ENCODE results near the gene NUDT4B. TPM values are rescaled to one million over a fixed set of nuclear protein-coding genes. Genes with fewer than 3 reads are reported as not detected.
"Not testable (repeated sequence)": the region's sequence is repeated elsewhere in the genome, so short reads cannot be mapped to it uniquely, and the experiment has no call there.

Gene NUDT4B
- total RNA-seq, 1 experiment from 2014 or later, result 22.5 TPM

DNA sequence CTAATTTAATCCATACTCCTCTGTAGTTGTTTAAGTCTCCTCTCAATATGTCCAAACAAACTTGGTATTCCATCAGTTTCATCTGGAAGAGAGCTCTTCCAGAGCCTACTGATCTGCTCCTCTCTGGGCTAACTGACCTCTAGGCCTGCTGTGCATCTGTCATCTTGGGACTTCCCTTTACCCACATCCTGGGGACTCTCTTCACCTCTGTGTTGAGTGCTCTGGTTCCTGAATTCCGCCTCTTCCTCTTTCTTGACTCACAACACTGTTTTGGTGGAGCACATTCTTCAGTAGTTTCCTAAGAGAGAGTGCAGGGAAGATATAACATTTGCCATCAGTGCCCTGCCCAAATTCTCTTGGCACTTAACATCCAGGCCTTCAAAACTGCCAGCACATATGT, 13.0 kb upstream of the NUDT4B start:
- DNase-seq (ENCODE audit: low read depth), result not testable (repeated sequence)

DNA sequence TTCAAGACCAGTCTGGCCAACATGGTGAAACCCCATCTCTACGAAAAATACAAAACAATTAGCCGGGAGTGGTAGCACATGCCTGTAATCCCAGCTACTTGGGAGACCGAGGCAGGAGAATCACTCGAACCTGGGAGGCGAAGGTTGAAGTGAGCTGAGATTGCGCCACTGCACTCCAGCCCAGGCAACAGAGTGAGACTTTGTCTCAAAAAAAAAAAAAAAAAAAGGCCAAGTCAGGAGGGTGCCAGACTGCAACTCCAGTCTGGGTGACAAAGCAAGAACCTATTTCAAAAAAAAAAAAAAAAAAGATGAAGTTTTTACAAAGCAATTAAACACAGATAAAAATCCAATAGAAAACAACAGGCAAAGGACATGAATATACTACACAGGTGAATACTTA, 9.9 kb upstream of the NUDT4B start:
- DNase-seq (ENCODE audit: low read depth), result not testable (repeated sequence)

DNA sequence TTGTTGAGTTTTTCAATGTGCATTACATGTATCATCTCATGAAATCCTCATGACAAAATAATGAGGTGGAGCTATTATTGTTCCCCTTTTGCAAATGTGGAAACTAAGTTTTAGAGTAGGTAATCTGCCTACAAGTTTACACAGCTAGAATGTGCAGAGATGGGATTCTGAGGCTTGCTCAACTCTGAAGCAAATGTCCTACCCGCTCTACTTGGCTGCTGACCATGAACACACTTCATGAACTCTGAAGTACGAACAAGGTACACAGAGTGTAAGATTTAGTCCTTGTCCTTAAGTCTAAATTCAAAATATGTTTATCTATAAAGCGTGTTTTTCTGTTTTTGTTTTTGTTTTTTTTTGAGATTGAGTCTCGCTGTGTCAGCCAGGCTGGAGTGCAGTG, 5.4 kb upstream of the NUDT4B start:
- not testable (repeated sequence) for DNase-seq (ENCODE audit: low read depth)

DNA sequence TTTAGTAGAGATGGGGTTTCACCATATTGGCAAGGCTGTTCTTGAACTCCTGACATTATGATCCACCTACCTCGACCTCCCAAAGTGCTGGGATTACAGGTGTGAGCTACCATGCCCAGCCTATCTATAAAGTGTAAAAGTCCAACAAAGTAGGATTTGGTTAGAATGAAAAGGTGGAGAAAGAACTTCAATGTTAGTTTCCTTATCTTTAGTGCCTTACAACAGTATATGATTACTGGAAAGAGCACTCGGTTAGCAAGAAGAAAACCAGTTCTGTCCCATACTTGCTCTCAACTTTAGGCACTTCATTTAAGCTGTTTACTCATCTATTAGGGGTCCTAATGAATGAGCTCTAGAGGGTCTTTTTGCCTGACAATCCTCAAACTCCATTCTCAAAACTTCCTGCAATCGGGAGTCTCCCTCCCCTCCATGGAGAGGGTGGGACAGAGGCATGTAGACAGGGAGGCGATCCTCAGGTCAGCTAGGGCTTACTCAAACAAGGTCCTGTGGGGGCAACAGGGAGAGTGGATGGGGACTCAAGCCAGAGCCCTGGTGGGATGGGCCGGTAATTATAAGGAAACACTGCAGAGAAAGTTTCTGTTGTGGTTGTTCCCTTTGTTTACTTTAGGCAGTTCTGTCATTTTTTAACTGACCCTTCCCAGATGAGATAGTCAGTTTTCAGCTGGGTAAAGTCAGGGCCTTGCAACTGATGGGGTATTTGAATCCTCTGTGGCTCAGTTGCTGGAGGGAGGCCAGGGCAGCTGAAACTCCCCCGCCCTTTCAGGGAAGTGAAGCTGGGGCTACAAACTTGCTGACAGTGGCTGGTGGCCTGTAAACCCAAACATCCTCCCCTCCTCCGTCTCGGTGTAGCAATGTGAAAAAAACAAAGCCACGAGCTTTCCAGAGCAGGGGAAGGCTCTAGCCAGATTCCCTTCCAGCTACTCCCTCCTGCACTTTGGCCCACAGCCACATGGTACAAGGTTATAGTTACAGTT, 4.6 kb upstream of the NUDT4B start:
- DNase-seq (ENCODE audit: low read depth), result not testable (repeated sequence)

DNA sequence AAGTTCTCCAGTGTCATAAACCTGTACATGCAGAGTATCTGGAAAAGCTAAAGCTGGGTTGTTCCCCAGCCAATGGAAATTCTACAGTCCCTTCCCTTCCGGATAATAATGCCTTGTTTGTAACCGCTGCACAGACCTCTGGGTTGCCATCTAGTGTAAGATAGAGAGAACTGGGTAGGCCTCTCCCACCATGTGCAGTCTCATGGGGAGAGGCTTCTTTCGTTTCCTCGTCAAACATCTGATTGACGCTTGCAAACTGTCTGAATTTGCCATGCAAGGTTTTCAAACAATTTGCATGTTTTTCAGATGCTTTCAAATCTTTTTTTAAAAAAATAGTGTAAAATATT, 734 bp downstream of the NUDT4B start:
- not testable (repeated sequence) for DNase-seq (ENCODE audit: low read depth)

DNA sequence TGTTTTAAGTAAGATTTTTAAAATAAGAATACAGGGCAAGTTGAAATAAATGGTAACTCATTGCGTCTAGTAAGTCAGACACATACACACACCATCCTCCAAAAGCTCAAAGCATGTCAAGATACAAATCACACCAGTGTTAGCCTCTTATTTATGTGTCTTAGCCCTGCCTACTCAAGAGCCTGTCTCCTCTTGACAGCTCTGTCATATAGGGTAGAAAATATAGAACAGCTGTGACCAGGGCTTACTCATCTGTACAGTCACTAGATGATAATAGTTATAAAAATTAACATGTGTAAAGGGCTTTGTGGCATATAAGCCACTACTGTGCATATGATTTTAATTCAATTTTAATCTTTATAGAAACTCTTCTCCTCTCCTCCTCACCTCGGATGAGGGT, 7.7 kb downstream of the NUDT4B start:
- not testable (repeated sequence) for DNase-seq (ENCODE audit: low read depth)

DNA sequence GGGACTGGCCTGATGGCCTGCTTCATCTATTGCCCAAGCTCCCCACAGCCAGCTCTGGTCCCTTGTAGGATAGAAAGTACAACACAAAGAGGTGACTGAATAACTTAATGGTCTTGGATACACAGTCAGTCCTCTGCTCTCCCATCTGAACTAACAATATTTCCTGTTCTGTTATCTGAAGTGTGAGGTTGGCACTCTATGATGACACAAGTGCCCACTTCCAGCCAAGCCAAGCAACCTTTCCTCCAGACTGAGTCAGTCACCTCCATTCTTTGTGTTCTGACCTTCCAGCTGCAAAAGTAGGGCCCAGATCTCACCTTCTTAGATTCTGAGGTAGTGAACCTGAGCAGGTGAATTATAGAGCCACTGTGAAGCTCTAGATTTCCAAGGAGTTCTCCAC, 8.9 kb downstream of the NUDT4B start:
- DNase-seq (ENCODE audit: low read depth), result not testable (repeated sequence)

DNA sequence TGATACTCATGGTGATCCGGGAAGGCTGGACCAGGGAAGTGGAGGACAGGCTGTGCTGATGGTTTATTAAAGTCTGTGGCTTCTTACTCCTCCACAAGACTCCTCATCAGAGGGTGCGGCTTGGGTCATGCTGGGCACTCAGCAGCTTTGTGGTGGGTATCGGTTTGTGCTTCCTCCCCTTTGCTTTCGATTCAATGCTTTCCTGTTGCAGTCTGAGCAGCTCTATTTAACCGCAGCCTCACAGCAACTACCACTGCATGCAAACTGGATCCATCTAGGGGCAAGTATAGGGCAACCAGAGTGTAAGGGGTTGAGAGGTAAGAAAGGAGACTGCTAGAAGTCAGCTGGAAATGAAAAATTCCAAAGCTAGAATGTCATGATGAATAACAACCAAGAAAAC, 9.8 kb downstream of the NUDT4B start:
- DNase-seq (ENCODE audit: low read depth), result not testable (repeated sequence)

DNA sequence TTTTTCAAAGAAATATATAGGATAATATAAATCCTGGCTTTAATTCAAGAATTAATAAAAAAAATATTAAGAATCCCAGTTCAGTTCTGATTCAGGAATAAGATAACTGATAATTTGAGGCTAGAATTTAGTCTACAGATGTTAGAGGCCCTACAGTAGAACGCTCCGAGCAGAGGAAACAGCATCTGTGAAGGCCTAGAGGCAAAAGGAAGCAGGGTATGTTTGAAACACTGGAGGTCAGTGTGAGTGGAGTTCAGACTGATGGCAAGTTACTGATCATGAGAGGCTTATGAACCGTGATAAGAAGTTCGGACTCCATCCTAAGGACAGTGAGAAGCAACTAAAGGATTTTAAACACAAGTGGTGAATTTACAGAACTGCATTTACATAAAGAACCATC, 10.4 kb downstream of the NUDT4B start:
- not testable (repeated sequence) for DNase-seq (ENCODE audit: low read depth)

DNA sequence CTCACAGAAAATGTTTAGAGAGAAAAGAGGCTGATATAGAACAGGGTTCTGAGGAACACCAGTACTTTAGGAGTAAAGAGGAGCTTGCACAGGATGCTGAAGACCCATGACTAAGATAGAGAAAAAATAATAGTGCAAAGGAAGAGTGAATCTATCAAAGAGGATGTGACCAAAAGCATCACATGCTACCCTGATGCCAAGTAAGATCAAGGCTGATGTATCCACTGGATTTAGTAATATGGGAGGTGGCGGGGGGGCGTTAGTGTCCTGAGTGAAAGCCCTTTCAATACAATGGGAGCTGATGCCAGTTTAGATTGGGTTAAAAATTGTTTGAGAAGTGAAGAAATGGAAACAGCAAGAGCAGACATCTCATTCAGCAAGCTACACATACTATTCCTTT, 11.2 kb downstream of the NUDT4B start:
- DNase-seq (ENCODE audit: low read depth), result not testable (repeated sequence)

DNA sequence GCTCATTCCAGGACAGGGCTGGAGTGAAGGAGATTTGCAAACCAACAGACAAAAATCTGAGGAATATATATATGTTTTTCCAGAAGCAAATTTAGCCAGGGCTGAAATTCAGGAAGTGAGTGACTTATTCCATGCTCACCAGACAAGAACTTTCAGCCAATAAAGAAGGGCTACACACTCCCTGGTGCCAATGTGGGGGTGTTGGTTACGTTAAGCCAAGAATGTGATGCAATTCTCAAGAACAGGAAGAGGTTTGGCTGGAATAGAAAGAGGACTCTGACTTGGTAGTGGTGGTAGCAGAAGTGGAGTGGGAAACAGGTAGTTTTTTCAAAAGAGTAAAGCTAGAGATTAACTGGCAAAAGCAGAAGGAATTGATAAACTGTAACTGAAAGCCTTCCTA, 11.6 kb downstream of the NUDT4B start:
- not testable (repeated sequence) for DNase-seq (ENCODE audit: low read depth)

DNA sequence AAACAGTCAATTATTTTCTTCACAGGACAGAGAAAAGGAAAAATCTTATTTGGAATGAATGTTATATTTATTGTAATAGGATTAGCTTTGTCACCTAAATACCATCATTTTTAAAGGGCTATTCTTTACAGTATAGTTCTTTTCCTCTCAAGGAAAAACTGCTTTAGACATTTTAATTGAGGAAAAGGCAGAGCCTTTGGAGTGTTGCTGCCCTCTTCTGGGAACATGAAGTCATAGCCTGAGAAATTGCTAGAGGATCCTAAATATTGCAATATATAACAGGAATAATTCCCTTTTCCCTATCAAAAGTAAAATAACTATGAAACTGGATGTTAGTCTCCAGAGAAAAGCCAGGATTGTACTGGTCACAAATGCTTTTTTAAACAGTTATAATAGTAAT, 12.8 kb downstream of the NUDT4B start:
- DNase-seq (ENCODE audit: low read depth), result not testable (repeated sequence)

DNA sequence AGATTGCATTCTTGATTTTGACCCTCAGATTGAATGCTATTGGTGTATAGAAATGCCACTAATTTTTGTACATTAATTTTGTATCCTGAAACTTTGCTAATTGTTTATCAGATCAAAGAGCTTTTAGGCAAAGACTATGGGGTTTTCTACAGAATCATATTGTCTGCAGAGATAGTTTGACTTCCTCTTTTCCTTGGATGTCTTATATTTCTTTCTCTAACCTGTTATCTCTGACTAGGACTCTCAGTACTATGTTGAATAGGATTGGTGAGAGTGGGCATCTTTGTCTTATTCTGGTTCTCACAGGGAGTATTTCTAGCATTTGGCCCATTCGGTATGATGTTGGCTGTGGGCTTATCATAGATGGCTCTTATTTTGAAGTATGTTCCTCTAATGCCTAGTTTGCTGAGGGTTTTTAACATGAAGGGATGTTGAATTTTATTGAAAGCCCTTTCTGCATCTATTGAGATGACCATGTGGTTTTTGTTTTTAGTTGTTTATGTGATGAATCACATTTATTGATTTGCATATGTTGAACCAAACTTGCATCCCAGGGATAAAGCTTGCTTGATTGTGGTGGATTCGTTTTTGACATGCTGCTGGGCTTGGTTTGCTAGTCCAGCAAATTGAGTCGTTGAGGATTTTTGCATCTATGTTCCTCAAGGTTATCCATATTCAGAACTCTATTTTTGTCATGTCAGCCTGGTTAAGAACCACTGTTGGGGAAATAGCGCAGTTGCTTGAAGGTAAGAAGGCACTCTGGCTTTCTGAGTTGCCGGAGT, 16.9 kb downstream of the NUDT4B start:
- not testable (repeated sequence) for DNase-seq (ENCODE audit: low read depth)

DNA sequence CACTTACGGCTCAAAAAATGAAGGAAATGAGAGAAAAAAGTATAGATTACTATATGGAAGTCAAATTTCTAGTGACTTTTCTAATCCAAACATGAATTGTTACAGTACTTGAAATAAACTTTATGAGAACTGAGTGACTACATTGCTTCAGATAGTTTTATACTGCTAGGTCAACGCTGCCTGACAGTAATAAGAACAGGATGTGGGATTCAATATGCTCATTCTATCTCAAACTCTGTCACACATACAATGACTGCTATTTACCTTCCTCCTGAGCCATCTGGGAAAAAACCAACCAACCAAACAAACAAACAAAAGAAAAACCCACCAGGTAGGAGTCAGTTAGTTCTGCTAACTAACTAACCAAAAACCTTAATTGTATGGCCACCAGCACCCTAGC, 20.0 kb downstream of the NUDT4B start:
- not testable (repeated sequence) for DNase-seq (ENCODE audit: low read depth)

DNA sequence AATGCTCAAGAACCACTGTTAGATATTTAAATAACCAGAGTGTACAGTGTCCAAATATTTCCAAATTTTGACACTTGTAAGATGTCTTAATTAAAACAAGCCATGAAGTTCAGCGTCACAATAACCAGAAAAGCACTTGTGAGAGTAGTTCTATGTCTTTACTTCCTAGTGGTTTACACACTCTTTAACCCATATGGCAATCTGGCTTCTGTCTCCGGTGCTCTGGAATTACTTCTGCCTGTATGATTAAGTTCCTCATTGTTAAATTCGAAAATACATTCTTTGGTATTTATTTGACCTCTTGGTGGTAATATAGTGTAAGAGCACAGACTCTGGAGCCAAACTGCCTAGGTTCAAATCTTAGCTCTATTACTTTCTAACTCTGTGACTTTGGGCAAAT, 20.9 kb downstream of the NUDT4B start:
- not testable (repeated sequence) for DNase-seq (ENCODE audit: low read depth)

DNA sequence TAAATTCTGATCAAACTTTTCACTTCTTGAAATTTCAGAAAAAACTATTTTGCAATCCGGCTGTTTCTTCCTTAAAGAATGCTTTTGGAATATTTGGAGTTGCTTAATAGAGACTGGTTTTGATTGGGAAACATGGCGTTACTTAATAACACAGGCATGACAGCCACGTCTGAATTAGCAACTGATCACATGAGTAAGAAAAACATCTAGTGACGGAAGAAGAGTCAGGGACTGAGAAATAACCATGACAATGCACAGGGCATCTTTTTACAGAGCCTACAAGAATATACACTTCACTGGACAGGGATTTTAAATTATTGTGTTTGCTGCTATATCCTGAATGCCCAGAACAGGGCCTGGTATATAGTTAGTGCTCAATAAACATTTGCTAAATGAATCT, 25.1 kb downstream of the NUDT4B start:
- DNase-seq (ENCODE audit: low read depth), result not testable (repeated sequence)

DNA sequence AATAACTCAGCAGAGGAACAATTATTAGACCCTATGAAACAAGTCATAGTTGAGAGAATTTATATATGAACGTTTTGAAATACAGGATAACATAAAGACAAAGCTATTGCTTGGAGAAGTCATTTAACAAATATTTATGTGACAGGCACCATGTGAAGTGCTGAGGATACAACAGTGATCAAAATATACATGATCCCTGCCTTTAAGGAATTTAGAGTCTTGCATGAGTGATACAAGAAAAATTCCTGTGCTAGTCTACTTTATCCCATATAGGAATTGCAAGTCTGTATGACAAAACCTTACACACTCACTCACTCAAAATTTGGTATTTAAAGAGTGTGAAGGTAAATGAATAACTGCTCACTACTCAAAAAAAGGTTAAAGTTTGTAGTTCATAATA, 25.5 kb downstream of the NUDT4B start:
- not testable (repeated sequence) for DNase-seq (ENCODE audit: low read depth)

DNA sequence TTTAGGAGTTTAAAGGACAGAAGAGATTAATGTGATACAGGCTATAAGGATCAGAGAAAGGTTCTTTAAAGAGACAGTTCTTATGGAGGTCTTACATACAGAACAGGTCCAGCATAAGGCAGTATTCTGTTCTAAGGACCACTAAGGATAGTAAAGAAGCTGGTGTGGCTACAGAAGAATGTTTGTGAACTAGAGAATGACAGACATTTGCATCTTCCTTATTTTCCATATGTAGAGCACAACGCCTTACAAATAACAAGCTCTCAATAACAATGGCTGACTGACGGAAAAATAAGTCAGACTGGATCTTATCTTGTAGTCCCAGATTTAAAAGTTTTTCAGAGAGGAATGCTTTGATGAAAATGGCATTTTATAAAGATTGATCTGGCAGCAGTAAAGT, 26.7 kb downstream of the NUDT4B start:
- not testable (repeated sequence) for DNase-seq (ENCODE audit: low read depth)

DNA sequence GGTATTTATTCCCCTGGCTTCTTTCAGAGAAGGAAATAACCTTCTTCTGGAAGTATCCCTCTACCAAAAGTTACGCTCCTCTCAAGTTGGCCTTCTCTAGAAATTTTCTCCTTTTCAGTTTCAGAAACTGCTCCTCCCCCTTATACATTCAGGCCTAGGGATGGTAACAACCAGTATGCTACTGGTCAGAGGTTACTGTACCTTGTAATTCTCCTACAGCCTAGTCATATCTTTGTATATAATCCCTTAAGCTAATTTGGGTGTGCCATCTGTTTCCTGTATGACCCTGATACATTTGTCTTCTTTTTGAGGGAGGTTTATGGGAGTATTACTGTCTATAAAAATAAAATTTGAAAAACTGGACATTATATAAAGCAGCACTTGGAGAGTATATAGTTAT, 29.1 kb downstream of the NUDT4B start:
- not testable (repeated sequence) for DNase-seq (ENCODE audit: low read depth)

DNA sequence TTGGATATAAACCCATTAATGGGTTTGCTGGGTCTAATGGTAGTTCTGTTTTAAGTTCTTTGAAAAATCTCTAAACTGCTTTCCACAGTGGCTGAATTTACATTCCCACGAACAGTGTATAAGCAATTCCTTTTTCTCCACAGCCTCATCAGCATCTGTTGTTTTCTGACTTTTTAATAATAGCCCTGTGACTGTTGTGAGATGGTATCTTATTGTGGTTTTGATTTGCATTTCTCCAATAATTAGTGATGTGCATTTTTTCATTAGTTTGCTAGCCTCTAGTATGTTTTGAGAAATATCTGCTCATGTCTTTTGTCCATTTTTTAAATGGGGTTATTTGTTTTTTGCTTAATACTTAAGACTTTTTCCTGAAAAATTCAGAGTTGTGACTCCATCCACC, 31.8 kb downstream of the NUDT4B start:
- DNase-seq (ENCODE audit: low read depth), result not testable (repeated sequence)

DNA sequence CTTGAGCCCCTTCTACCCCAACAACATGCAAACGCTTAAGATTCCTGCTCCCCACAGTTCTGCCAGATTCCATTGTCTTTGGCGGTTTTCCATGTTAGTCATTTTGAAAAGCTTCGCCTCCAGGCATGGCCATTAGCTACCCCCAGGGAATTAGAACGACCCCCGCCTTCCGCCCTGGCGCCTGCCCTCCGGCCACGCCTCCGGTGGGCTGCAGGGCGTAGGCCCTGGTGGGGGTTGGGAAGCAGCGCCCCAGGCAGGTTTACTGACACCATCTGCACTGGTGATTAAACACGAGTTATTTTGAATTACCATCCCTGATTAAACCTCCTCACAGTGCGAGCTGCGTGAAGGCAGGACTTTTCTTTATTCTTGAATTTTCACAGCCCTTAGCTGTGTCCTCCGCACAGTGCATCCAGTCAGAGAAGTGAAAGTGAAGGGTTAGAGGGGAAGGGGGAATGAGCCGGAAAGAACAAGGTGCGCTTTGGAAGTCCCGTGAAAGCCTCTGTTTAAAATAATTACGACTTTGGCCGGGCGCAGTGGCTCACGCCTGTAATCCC, 43.0 kb downstream of the NUDT4B start:
- DNase-seq (ENCODE audit: low read depth), result not testable (repeated sequence)

DNA sequence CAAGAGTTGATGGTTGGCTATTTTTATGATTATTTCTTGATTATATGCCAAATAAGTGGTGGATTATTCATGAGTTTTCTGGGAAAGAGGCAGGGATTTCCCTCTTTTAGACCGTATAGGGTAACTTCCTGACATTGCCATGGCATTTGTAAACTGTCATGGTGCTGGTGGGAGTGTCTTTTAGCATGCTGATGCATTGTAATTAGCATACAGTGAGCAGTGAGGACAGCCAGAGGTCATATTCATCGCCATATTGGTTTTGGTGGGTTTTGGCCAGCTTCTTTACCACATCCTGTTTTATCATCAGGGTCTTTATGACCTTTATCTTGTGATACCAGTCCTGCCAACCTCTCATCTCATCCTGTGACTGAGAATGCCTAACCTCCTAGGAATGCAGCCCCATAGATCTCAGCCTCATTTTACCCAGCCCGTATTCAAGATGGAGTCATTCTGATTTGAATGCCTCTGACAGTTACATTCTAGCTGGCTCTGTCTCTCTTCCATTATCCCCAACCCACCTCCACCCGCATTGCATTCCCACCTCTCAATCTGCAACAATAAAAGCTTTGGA, 45.3 kb downstream of the NUDT4B start:
- not testable (repeated sequence) for DNase-seq (ENCODE audit: low read depth)

Data from RPMI7951 (cell line).